Left colon (tissue), 2 donors: ENCODE data around the gene FIGNL1. TPM values are rescaled to one million over a fixed set of nuclear protein-coding genes. Genes with fewer than 3 reads are reported as not detected.

Experiments used
- ATAC-seq: fragments of 200-7000 bp; cut with Tn5 transposase; one replicate; pipeline ENCODE4 v1.9.1; 2020; ENCODE audit warnings: mild to moderate bottlenecking, moderate library complexity
- DNase-seq, 2 donors: peaks; one replicate each; pipeline ENCODE4 v3.0.0-alpha.2; 2020
- intact Hi-C, 2 donors: fragments of 100-400 bp; cut with DNase I in 1 of 2; cut with micrococcal nuclease in 1 of 2; formaldehyde crosslinking; loops; one replicate each; pipeline versions ENCODE4 v1.11.2 to v1.14.0; 2022; cut with DNase I, micrococcal nuclease
- total RNA-seq, 2 donors: library from RNA; stranded (reverse); fragmentation: NEBNext Ultra II Directional; extraction: Animal tissue kit (Norgen Biotek cat#: 25700); gene quantifications; one replicate each; pipeline ENCODE4 v1.2.1, GENCODE V29; 2021
- donor health status: DM: no; HTN: no; CAD: no.
- donor health status: DM: yes; HTN: yes; CAD: no.

The FIGNL1 gene
- total RNA-seq, 2 donors from 2014 or later: 4.4 to 6.5 TPM

GRCh38 chr7:50449501-50449880 lies 659 bp downstream of the FIGNL1 start:
- intact Hi-C loops: no loop called here
- no peak for ATAC-seq
- DNase-seq: no peak

- no peak for DNase-seq
- intact Hi-C loops: no loop called here
- no peak for ATAC-seq
Observed at GRCh38 chr7:50448823-50449222, 1.3 kb downstream of the FIGNL1 start.

- no peak for DNase-seq
- ATAC-seq: no peak
- intact Hi-C loops: no loop called here
Observed at GRCh38 chr7:50446542-50446960, 3.6 kb downstream of the FIGNL1 start.

GRCh38 chr7:50436133-50436806 lies 13.9 kb downstream of the FIGNL1 start:
- intact Hi-C loops: no loop called here
- DNase-seq: no peak
- no peak for ATAC-seq

- intact Hi-C loops: no loop called here
- ATAC-seq: no peak
- no peak for DNase-seq
Observed at GRCh38 chr7:50431722-50432305, 18.3 kb downstream of the FIGNL1 start.

GRCh38 chr7:50431316-50431715 lies 18.8 kb downstream of the FIGNL1 start:
- intact Hi-C loops: no loop called here
- ATAC-seq (no peak), DNase-seq (no peak)

- ATAC-seq: no peak
- intact Hi-C loops: no loop called here
- DNase-seq: no peak
Observed at GRCh38 chr7:50428911-50429310, 21.2 kb downstream of the FIGNL1 start.

- DNase-seq (no peak), ATAC-seq (no peak)
- intact Hi-C loops: no loop called here
Observed at GRCh38 chr7:50427518-50427917, 22.6 kb downstream of the FIGNL1 start.

- ATAC-seq: peak; percentile 37
- intact Hi-C loops: no loop called here
- DNase-seq: no peak
Observed at GRCh38 chr7:50426280-50427045, 23.7 kb downstream of the FIGNL1 start.

GRCh38 chr7:50425318-50425717 lies 24.8 kb downstream of the FIGNL1 start:
- ATAC-seq (no peak), DNase-seq (no peak)
- intact Hi-C loops: no loop called here

GRCh38 chr7:50423860-50424259 lies 26.3 kb downstream of the FIGNL1 start:
- ATAC-seq: no peak
- intact Hi-C loops: no loop called here

GRCh38 chr7:50422858-50423257 lies 27.3 kb downstream of the FIGNL1 start:
- intact Hi-C loops: no loop called here
- DNase-seq (no peak), ATAC-seq (no peak)

More at GRCh38 chr7:50423860-50424259, 26.3 kb downstream of the FIGNL1 start:
- DNase-seq: no peak

- intact Hi-C loops: no loop called here
- ATAC-seq: no peak
- DNase-seq: no peak
Observed at GRCh38 chr7:50421043-50421442, 29.1 kb downstream of the FIGNL1 start.

GRCh38 chr7:50418526-50419290 lies 31.4 kb downstream of the FIGNL1 start:
- DNase-seq (no peak), ATAC-seq (no peak)
- intact Hi-C loops: loop anchor here (5.0 to 10.0 kb wide), 2 partner anchors 64 to 276 kb away; no protein-coding TSS in a partner anchor

- peak; percentile 61 to 80 for DNase-seq
- peak; percentile 92 for ATAC-seq
- intact Hi-C loops: loop anchor here (5.0 to 10.0 kb wide), 2 partner anchors 63 to 276 kb away; no protein-coding TSS in a partner anchor
Observed at GRCh38 chr7:50418086-50418515, 32.0 kb downstream of the FIGNL1 start.

GRCh38 chr7:50416527-50417182 lies 33.5 kb downstream of the FIGNL1 start:
- DNase-seq: no peak
- intact Hi-C loops: loop anchor here (5.0 to 10.0 kb wide), 2 partner anchors 62 to 274 kb away; no protein-coding TSS in a partner anchor
- no peak for ATAC-seq

GRCh38 chr7:50415844-50416364 lies 34.2 kb downstream of the FIGNL1 start:
- intact Hi-C loops: loop anchor here (5.0 to 10.0 kb wide), 2 partner anchors 61 to 274 kb away; no protein-coding TSS in a partner anchor
- no peak for ATAC-seq
- no peak for DNase-seq

- no peak for ATAC-seq
- intact Hi-C loops: loop anchor here in 1 of 2 donors (10.0 kb wide), 1 partner anchor 59 kb away; no protein-coding TSS in a partner anchor
- DNase-seq: no peak
Observed at GRCh38 chr7:50413561-50413960, 36.6 kb downstream of the FIGNL1 start.
